GM21447 (cell line): ENCODE results near the gene POLE.

Source experiments
- ATAC-seq: cut with Tn5 transposase; IDR thresholded peaks from one replicate; pipeline ENCODE4 v1.9.1; 2021; ENCODE audit not compliant: unreplicated experiment

The POLE gene

GRCh38 chr12:132633398-132633797 lies 53.7 kb downstream of the POLE start:
- peak; percentile 36 for ATAC-seq

- ATAC-seq, result peak; percentile 51
These were observed 54.5 kb downstream of the POLE start for GRCh38 chr12:132632521-132633228.

GRCh38 chr12:132631666-132632065 lies 55.5 kb downstream of the POLE start:
- ATAC-seq, result no peak

GRCh38 chr12:132630672-132631071 lies 56.5 kb downstream of the POLE start:
- no peak for ATAC-seq

- ATAC-seq, result no peak
These were observed 57.8 kb downstream of the POLE start for GRCh38 chr12:132629330-132629729.

GRCh38 chr12:132625731-132626430 lies 61.3 kb downstream of the POLE start:
- no peak for ATAC-seq

GRCh38 chr12:132624910-132625630 lies 62.1 kb downstream of the POLE start:
- no peak for ATAC-seq

- no peak for ATAC-seq
These were observed 62.8 kb downstream of the POLE start for GRCh38 chr12:132624186-132624855.

GRCh38 chr12:132623072-132623869 lies 63.9 kb downstream of the POLE start:
- ATAC-seq, result no peak

GRCh38 chr12:132622437-132623071 lies 64.6 kb downstream of the POLE start:
- no peak for ATAC-seq

GRCh38 chr12:132621657-132622435 lies 65.3 kb downstream of the POLE start:
- ATAC-seq, result no peak

- ATAC-seq, result no peak
These were observed 66.1 kb downstream of the POLE start for GRCh38 chr12:132620899-132621656.

- ATAC-seq, result no peak
These were observed 66.8 kb downstream of the POLE start for GRCh38 chr12:132620113-132620898.

GRCh38 chr12:132619386-132620112 lies 67.6 kb downstream of the POLE start:
- no peak for ATAC-seq

GRCh38 chr12:132619071-132619385 lies 68.1 kb downstream of the POLE start:
- ATAC-seq, result no peak

- ATAC-seq, result no peak
These were observed 68.5 kb downstream of the POLE start, which contains the start of gene P2RX2 for GRCh38 chr12:132618683-132619043. Gene P2RX2 (plus strand): TSS chr12:132618776. CDS start chr12:132618817, 41 bp downstream.
